Measurements from ENCODE around the gene ACOX2.
A peak's percentile ranks its signal among the peaks of the same experiment; 100 is the strongest.

The ACOX2 gene

GRCh38 chr3:58556761-58557221 is 19.8 kb upstream of the ACOX2 start:
- Histone ChIP-seq H3K14ac (ENCODE audit: low read length) (no peak overlapping the region), H4K8ac (ENCODE audit: low read depth, low read length) (no peak overlapping the region), H3K4ac (ENCODE audit: low read length) (no peak overlapping the region), H3K18ac (ENCODE audit: low read length) (peak overlapping the region; percentile 50), H3K79me1 (ENCODE audit: low read depth, low read length) (no peaks in the 10 kb centered on the region), H2AK5ac (ENCODE audit: low read depth, low read length) (no peak overlapping the region), H3K23ac (ENCODE audit: low read depth, low read length, poor library complexity) (no peak overlapping the region), H3K4me3 (ENCODE audit: low read length in 2 of 2) (no peak overlapping the region), H3K27ac (replicated peaks; ENCODE audit: low read length) (no peak overlapping the region), H2BK120ac (ENCODE audit: low read depth, low read length) (no peak overlapping the region), H3K9me3 (replicated peaks in 1 of 2; ENCODE audit: control insufficient read depth in 2 of 2, insufficient read depth in 1 of 2, low read depth in 1 of 2, low read length in 2 of 2) (peaks cover 3 to 4% of the 10 kb centered on the region in 2 donors), H3K4me1 (ENCODE audit: control insufficient read depth in 2 of 2, insufficient read depth in 1 of 2, low read depth in 1 of 2, low read length in 2 of 2) (peaks cover 0 to 8% of the 10 kb centered on the region in 2 donors), H3K9ac (ENCODE audit: low read depth, low read length, poor library complexity) (no peak overlapping the region), H3K27me3 (ENCODE audit: control insufficient read depth in 3 of 3, insufficient read depth in 3 of 3, low read depth in 1 of 3, low read length in 3 of 3) (no peaks in the 10 kb centered on the region), H2BK15ac (ENCODE audit: low read length) (no peak overlapping the region), H4K91ac (ENCODE audit: low read depth, low read length, poor library complexity) (no peak overlapping the region), H3K4me2 (ENCODE audit: insufficient read depth, low read length, poor library complexity, severe bottlenecking) (no peak overlapping the region), H2AFZ (ENCODE audit: low read length) (no peak overlapping the region), H2BK5ac (ENCODE audit: low read length) (no peak overlapping the region), H2BK12ac (ENCODE audit: low read length) (no peak overlapping the region), H3K36me3 (replicated peaks in 1 of 2; ENCODE audit: control insufficient read depth in 2 of 2, insufficient read depth in 2 of 2, low read length in 2 of 2) (no peaks in the 10 kb centered on the region)
- no CpG with 5 or more reads among the region's 6 CpGs for WGBS, 2 donors (ENCODE audit: extremely low coverage in 2 of 2, insufficient read length in 2 of 2, insufficient replicate concordance in 1 of 2)
- no peak for DNase-seq (ENCODE audit: low spot score)

GRCh38 chr3:58556001-58556400 is 19.0 kb upstream of the ACOX2 start:
- H4K8ac ChIP-seq (ENCODE audit: low read depth, low read length): no peak overlapping the region
- no peak overlapping the region for H2BK120ac ChIP-seq (ENCODE audit: low read depth, low read length)
- H3K79me1 ChIP-seq (ENCODE audit: low read depth, low read length): no peaks in the 10 kb centered on the region
- H3K9ac ChIP-seq (ENCODE audit: low read depth, low read length, poor library complexity): no peak overlapping the region
- peaks cover 0 to 3% of the 10 kb centered on the region in 2 donors for H3K4me1 ChIP-seq (ENCODE audit: control insufficient read depth in 2 of 2, insufficient read depth in 1 of 2, low read depth in 1 of 2, low read length in 2 of 2)
- H4K91ac ChIP-seq (ENCODE audit: low read depth, low read length, poor library complexity): no peak overlapping the region
- no peak overlapping the region for H3K14ac ChIP-seq (ENCODE audit: low read length)
- H3K4me3 ChIP-seq (ENCODE audit: low read length in 2 of 2): no peak overlapping the region
- H2BK15ac ChIP-seq (ENCODE audit: low read length): no peak overlapping the region
- no peak overlapping the region for H2AFZ ChIP-seq (ENCODE audit: low read length)
- H3K36me3 ChIP-seq (replicated peaks in 1 of 2; ENCODE audit: control insufficient read depth in 2 of 2, insufficient read depth in 2 of 2, low read length in 2 of 2): no peaks in the 10 kb centered on the region
- no peak for DNase-seq (ENCODE audit: low spot score)
- no peak overlapping the region for H2BK12ac ChIP-seq (ENCODE audit: low read length)
- no peak overlapping the region for H2BK5ac ChIP-seq (ENCODE audit: low read length)
- no peaks in the 10 kb centered on the region for H3K27me3 ChIP-seq (ENCODE audit: control insufficient read depth in 3 of 3, insufficient read depth in 3 of 3, low read depth in 1 of 3, low read length in 3 of 3)
- no peak overlapping the region for H3K4me2 ChIP-seq (ENCODE audit: insufficient read depth, low read length, poor library complexity, severe bottlenecking)
- no peak overlapping the region for H3K4ac ChIP-seq (ENCODE audit: low read length)
- no peak overlapping the region for H2AK5ac ChIP-seq (ENCODE audit: low read depth, low read length)
- H3K23ac ChIP-seq (ENCODE audit: low read depth, low read length, poor library complexity): no peak overlapping the region
- no peak overlapping the region for H3K18ac ChIP-seq (ENCODE audit: low read length)
- no CpG with 5 or more reads among the region's 5 CpGs for WGBS, 2 donors (ENCODE audit: extremely low coverage in 2 of 2, insufficient read length in 2 of 2, insufficient replicate concordance in 1 of 2)
- H3K27ac ChIP-seq (replicated peaks; ENCODE audit: low read length): no peak overlapping the region
- peaks cover 3 to 9% of the 10 kb centered on the region in 2 donors for H3K9me3 ChIP-seq (replicated peaks in 1 of 2; ENCODE audit: control insufficient read depth in 2 of 2, insufficient read depth in 1 of 2, low read depth in 1 of 2, low read length in 2 of 2)

GRCh38 chr3:58555203-58555602 is 18.2 kb upstream of the ACOX2 start:
- no peak overlapping the region for H3K27ac ChIP-seq (replicated peaks; ENCODE audit: low read length)
- no peak overlapping the region for H3K4ac ChIP-seq (ENCODE audit: low read length)
- no CpG with 5 or more reads among the region's 2 CpGs for WGBS, 2 donors (ENCODE audit: extremely low coverage in 2 of 2, insufficient read length in 2 of 2, insufficient replicate concordance in 1 of 2)
- H3K14ac ChIP-seq (ENCODE audit: low read length): no peak overlapping the region
- no peaks in the 10 kb centered on the region for H3K36me3 ChIP-seq (replicated peaks in 1 of 2; ENCODE audit: control insufficient read depth in 2 of 2, insufficient read depth in 2 of 2, low read length in 2 of 2)
- H3K79me1 ChIP-seq (ENCODE audit: low read depth, low read length): no peaks in the 10 kb centered on the region
- H2BK15ac ChIP-seq (ENCODE audit: low read length): no peak overlapping the region
- no peak for DNase-seq (ENCODE audit: low spot score)
- H2AFZ ChIP-seq (ENCODE audit: low read length): no peak overlapping the region
- no peak overlapping the region for H3K18ac ChIP-seq (ENCODE audit: low read length)
- H2BK12ac ChIP-seq (ENCODE audit: low read length): no peak overlapping the region
- no peak overlapping the region for H3K23ac ChIP-seq (ENCODE audit: low read depth, low read length, poor library complexity)
- H3K4me2 ChIP-seq (ENCODE audit: insufficient read depth, low read length, poor library complexity, severe bottlenecking): no peak overlapping the region
- peaks cover 0 to 2% of the 10 kb centered on the region in 2 donors for H3K4me1 ChIP-seq (ENCODE audit: control insufficient read depth in 2 of 2, insufficient read depth in 1 of 2, low read depth in 1 of 2, low read length in 2 of 2)
- H3K4me3 ChIP-seq (ENCODE audit: low read length in 2 of 2): no peak overlapping the region
- no peak overlapping the region for H4K91ac ChIP-seq (ENCODE audit: low read depth, low read length, poor library complexity)
- H3K9me3 ChIP-seq (replicated peaks in 1 of 2; ENCODE audit: control insufficient read depth in 2 of 2, insufficient read depth in 1 of 2, low read depth in 1 of 2, low read length in 2 of 2): peaks cover 3 to 9% of the 10 kb centered on the region in 2 donors
- H3K27me3 ChIP-seq (ENCODE audit: control insufficient read depth in 3 of 3, insufficient read depth in 3 of 3, low read depth in 1 of 3, low read length in 3 of 3): no peaks in the 10 kb centered on the region
- no peak overlapping the region for H4K8ac ChIP-seq (ENCODE audit: low read depth, low read length)
- H2BK120ac ChIP-seq (ENCODE audit: low read depth, low read length): no peak overlapping the region
- no peak overlapping the region for H2BK5ac ChIP-seq (ENCODE audit: low read length)
- no peak overlapping the region for H3K9ac ChIP-seq (ENCODE audit: low read depth, low read length, poor library complexity)
- H2AK5ac ChIP-seq (ENCODE audit: low read depth, low read length): no peak overlapping the region

- Histone ChIP-seq H3K4me3 (ENCODE audit: low read length in 2 of 2) (no peak overlapping the region), H4K8ac (ENCODE audit: low read depth, low read length) (no peak overlapping the region), H3K27me3 (ENCODE audit: control insufficient read depth in 3 of 3, insufficient read depth in 3 of 3, low read depth in 1 of 3, low read length in 3 of 3) (no peaks in the 10 kb centered on the region), H3K79me1 (ENCODE audit: low read depth, low read length) (no peaks in the 10 kb centered on the region), H3K18ac (ENCODE audit: low read length) (no peak overlapping the region), H2BK12ac (ENCODE audit: low read length) (no peak overlapping the region), H2AK5ac (ENCODE audit: low read depth, low read length) (no peak overlapping the region), H3K36me3 (replicated peaks in 1 of 2; ENCODE audit: control insufficient read depth in 2 of 2, insufficient read depth in 2 of 2, low read length in 2 of 2) (no peaks in the 10 kb centered on the region), H3K9me3 (replicated peaks in 1 of 2; ENCODE audit: control insufficient read depth in 2 of 2, insufficient read depth in 1 of 2, low read depth in 1 of 2, low read length in 2 of 2) (peaks cover 3 to 9% of the 10 kb centered on the region in 2 donors), H3K4me1 (ENCODE audit: control insufficient read depth in 2 of 2, insufficient read depth in 1 of 2, low read depth in 1 of 2, low read length in 2 of 2) (peaks cover 0 to 2% of the 10 kb centered on the region in 2 donors), H3K23ac (ENCODE audit: low read depth, low read length, poor library complexity) (no peak overlapping the region), H4K91ac (ENCODE audit: low read depth, low read length, poor library complexity) (no peak overlapping the region), H2BK120ac (ENCODE audit: low read depth, low read length) (no peak overlapping the region), H3K4ac (ENCODE audit: low read length) (no peak overlapping the region), H2AFZ (ENCODE audit: low read length) (no peak overlapping the region), H3K9ac (ENCODE audit: low read depth, low read length, poor library complexity) (no peak overlapping the region), H3K4me2 (ENCODE audit: insufficient read depth, low read length, poor library complexity, severe bottlenecking) (no peak overlapping the region), H3K27ac (replicated peaks; ENCODE audit: low read length) (no peak overlapping the region), H2BK5ac (ENCODE audit: low read length) (no peak overlapping the region), H3K14ac (ENCODE audit: low read length) (no peak overlapping the region), H2BK15ac (ENCODE audit: low read length) (no peak overlapping the region)
- WGBS, 2 donors (ENCODE audit: extremely low coverage in 2 of 2, insufficient read length in 2 of 2, insufficient replicate concordance in 1 of 2): no CpG with 5 or more reads among the region's 1 CpG
- no peak for DNase-seq (ENCODE audit: low spot score)
Observed at GRCh38 chr3:58553003-58553402, 16.0 kb upstream of the ACOX2 start.

All from neuronal stem cell (in vitro differentiated cells).